Activated CD4-positive, alpha-beta T cell treated with anti-CD3 and anti-CD28 coated beads, Interleukin-2, amount 50 U/mL, for 48 hours (primary cell): ENCODE results near the gene HMCN2.
A peak's percentile ranks its signal among the peaks of the same experiment; 100 is the strongest.

Experiments used
- DNase-seq, 2 experiments: peaks; one replicate each; pipeline ENCODE4 v3.0.0-alpha.2; 2020

Gene HMCN2

DNA sequence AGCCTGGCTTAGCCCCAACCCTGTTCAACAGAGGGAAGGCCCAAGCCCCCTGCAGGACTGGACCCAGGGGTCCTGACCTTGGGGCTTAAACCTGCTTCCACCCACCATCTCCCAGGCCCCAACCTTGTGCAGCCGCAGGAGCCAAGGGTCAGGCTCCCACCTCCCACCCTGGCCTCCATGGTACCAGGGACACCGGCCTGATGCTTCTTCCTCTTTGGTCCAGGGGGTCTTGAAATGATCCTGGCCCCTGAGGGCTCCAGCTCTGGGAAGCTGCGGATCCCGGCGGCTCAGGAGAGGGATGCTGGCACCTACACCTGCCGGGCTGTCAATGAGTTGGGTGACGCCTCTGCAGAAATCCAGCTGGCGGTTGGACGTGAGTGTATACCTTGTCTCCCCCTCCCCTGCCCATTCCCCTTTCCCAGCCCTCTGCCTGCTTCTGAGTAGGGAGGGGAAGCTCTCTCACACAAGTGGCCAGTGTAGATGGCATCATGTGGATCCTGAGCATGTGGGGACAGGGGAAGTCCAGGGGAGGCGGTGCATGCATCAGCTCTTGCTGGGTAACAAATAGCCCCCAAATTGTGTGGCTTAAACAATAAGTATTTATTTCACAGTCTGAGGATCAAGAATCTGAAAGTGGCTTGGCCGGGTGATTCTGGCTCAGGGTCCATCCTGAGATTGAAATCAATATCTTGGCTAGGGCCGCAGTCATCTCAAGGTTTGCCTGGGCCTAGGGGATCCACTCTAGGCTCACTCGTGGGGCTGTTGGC lies 44.3 kb downstream of the HMCN2 start:
- no peak for DNase-seq

- no peak for DNase-seq
Observed at GRCh38 chr9:130310456-130310855, 44.9 kb downstream of the HMCN2 start.

DNA sequence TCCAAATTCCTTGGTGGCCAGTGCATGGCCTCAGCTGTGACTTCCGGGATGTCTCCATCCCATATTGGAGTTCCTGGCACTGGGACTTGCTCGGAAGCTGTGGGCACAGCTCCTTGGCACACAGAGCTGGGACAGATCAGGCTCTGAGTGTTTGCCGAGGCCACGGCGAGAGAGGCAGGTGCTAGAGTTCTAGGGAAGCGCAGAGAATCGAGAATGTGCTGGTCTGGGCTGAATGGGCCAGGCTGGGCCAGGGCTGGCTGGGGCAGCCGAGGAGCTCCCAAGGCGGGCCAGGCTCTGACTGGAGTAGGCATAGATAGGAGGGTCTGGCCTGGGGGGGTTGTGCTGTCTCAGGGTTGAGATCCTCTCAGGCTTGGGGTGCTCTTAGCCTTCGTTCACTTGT lies 45.4 kb downstream of the HMCN2 start:
- DNase-seq: no peak

DNA sequence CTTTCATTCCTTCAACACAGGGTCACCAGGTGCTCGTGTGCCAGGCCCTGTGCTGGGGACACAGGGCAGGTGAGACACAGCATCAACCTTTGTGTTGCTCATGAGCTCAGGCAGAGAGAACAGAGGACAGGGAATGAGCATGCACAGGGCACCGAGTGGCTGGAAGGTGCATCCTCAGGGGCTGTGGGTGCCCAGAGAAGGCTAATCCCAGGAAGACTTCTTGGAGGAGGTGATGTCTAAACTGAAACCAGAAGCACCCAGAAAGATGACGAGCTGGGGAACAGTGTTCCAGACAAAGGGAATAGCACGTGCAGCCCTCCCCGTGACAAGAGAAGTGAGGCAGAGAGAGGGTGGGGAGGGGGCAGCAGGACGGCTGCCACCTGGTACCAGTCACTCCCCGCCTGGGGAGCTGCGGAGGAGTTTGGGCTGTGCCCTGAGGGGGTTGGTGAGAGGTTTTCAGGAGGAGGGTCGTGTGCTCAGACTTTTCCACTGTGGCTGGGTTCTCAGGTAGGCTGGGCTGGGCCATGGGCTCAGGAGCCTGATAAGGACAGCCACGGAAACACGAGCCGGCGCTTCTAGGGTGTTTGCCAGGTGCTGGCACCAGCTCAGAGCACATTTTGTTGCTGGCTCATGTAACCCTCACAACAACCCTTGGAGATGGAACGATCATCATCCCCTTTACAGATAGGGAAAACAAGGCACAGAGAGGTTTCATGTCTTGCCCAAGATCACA lies 46.0 kb downstream of the HMCN2 start:
- DNase-seq: no peak

GRCh38 chr9:130313103-130313858 lies 47.7 kb downstream of the HMCN2 start:
- DNase-seq: no peak

- no peak for DNase-seq
Observed at GRCh38 chr9:130315446-130316226, 50.1 kb downstream of the HMCN2 start.

DNA sequence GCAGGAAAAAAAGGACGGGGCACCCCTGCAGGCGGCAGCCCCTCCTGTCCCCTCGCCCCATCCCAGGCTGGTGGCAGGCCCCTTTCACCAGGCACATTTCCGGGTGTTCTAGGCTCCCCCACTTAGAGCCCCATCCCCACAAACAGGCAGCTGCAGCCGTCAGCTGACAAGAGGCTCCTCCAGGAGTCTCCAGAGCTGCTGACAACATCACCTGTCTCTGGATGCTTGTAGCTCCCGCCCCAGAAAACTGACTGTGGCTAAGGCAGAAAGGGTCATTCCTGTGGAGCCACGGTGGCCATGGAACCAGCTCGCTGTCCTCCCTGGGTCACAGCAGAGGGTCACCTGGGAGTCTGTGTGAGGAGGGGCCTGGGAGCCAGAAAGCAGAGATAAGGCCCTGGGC lies 50.9 kb downstream of the HMCN2 start:
- no peak for DNase-seq

GRCh38 chr9:130319300-130319699 lies 53.7 kb downstream of the HMCN2 start:
- no peak for DNase-seq

- DNase-seq: no peak
Observed at GRCh38 chr9:130319944-130320712, 54.6 kb downstream of the HMCN2 start.

GRCh38 chr9:130320723-130321481 lies 55.3 kb downstream of the HMCN2 start:
- no peak for DNase-seq

DNA sequence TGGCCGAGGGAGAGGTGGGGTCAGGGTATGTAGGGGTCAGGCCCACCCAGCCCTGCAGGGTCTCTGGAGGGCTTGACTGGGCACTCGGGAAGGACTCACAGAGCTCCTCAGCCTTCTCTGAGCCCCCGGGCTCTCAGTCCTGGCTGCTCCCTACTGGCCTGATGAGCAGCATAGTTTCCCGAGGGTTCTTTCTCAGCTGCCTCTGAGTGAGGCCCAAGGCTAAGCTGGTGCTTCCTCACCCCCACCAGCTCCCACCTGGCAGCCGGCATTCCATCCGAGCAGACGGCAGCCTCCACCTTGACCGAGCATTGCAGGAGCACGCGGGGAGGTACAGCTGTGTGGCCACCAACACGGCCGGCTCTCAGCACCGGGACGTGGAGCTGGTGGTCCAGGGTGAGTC lies 56.0 kb downstream of the HMCN2 start:
- no peak for DNase-seq

- DNase-seq: no peak
Observed at GRCh38 chr9:130323051-130323745, 57.6 kb downstream of the HMCN2 start.

DNA sequence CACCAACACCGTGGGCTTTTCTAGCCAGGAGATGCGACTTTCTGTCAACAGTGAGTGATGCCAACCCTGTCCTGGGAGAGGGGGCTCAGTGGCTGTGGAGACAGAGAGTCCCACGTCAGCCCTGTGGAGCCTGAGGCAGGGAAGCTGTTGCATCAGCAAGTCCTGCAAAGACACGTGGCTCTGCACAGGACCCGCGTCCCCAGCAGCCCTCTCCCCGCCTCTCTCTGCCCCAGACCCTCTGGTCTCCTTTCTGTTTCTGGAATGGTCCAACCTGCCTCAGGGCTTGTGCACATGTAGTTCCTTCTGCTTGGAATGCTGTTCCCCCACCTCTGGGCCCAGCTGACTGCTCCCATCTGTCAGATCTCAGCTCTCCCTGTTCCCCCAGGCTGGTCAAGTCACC lies 60.4 kb downstream of the HMCN2 start:
- no peak for DNase-seq

DNA sequence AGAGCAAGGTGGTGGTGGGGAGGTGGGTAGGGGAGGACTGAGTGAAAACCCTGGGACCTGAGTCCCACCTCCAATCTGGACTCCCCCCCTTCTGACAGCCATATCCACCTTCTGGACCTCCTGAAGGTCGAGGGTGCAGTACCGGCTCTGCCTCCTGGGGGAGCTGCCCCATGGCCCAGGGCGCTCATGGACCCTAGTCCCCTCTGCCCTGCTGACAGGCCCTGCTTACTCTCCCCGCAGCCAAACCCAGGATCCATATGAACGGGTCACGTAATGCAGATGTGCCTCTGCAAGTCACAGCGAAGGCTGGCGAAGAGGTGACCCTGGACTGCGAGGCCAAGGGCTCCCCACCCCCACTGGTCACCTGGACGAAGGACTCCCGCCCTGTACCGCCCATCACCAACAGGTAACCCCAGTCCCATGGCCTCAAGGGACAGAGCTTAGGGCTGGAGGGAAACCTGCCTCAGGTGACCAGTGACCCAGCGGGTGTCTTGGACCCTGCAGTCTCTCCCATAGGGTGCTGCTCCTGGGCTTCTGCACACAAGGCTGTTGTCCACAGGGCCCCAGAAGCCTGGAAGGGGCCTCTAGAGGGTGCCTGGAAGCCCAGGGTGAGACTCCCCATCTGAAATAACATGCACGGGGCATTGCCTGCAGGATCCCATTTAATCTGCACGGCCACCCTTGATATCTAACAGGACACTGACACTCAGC lies 61.7 kb downstream of the HMCN2 start:
- DNase-seq: peak; percentile 11 to 19

DNA sequence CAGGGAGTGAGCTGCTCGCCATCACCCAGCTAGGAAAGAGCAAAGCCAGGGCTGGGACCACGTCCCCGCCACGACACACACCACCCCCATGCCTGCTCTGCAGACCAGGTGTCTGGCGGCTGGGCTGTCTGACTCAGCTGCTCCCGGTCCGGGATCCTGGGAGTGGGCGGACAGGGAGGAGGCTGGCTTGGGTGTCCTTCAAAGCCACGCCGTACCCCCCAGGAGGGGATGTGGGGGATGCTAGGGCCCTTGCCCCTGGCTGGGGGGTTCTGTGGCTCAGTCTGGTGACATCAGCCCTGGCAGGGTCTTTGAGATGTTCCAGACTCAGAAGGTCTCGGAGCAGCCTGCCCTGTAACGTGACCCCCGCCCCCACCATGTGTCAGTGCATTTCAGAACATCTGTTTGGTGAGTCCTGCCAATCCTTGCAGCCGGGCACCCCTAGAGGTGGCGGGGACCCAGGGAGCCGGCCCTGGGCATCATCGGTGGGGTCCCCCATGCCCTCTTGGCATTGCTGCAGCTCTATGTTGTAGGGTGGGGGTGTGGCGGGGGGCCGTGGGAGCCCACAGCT lies 62.3 kb downstream of the HMCN2 start:
- no peak for DNase-seq

- DNase-seq: no peak
Observed at GRCh38 chr9:130328349-130328801, 62.8 kb downstream of the HMCN2 start.

- no peak for DNase-seq
Observed at GRCh38 chr9:130329061-130329460, 63.5 kb downstream of the HMCN2 start.

GRCh38 chr9:130330202-130330862 lies 64.8 kb downstream of the HMCN2 start:
- no peak for DNase-seq

DNA sequence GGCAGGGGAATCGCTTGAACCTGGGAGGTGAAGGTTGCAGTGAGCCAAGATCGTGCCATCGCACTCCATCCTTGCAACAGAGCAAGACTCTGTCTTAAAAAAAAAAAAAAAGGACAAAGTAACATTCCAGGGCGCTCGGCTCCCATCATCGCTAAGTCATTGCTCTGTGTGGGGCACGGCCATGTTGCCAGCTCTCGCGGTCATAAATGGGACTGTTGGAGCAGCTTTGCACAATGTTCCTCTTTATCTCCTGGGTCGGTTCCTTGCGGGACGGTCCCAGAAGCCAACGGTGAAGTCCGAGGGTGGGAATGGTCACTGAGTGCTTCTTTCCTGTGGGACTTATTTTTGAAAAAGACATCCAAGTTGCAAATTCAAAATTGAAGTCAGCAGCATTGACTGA lies 65.5 kb downstream of the HMCN2 start:
- no peak for DNase-seq
